NCI-H2029 (cell line): ENCODE results near the gene ARHGAP22.

ENCODE experiments used
- DNase-seq: peaks from one replicate; lab custom pipeline; 2025; lab: John Stamatoyannopoulos, UW

ARHGAP22 gene

DNA sequence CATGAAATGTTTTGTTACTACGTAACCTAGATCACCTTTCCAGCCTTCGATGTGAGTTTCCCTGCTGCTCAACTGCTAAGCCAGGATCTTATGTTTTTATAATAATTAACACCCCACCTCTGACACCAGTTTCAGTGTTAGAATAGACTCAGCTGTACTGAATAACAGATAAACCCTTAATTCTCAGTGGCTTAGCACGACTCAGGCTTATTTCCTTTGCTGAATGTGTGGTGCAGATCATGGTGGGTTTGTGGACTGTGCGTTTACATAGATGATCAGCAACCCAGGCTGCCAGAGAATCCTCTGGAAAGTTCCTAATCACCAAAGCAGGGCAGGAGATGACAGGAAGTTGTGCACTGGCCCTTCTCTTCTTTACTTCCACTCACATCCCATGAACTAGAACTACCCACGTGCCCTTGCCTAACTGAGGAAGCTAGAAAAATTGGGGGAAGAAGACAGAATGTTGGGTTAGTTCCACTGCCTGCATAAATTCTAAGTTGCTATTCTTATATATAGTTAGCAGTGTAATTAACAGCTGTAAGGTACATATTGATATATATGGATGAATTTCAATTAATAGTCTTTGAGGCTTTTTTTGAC lies 186.6 kb downstream of the ARHGAP22 start:
- DNase-seq: no peak

DNA sequence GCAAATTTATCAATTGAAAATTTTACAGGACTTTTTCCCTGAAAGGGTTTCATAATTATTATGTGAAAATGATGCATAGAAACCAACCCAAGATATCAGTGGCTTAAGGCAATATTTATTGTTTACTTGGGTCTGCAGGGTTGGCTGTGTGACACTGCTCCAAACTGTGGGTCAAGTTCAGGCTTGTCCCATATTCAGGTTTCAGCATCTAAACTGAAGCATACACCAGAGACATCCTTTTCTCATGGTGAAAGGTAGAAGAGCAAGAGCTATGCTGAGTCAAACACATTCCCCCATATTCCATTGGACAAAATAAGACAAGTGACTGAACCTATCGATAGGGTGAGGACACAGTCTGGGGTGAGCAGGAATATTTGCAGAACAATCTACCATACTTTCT lies 187.5 kb downstream of the ARHGAP22 start:
- no peak for DNase-seq

DNA sequence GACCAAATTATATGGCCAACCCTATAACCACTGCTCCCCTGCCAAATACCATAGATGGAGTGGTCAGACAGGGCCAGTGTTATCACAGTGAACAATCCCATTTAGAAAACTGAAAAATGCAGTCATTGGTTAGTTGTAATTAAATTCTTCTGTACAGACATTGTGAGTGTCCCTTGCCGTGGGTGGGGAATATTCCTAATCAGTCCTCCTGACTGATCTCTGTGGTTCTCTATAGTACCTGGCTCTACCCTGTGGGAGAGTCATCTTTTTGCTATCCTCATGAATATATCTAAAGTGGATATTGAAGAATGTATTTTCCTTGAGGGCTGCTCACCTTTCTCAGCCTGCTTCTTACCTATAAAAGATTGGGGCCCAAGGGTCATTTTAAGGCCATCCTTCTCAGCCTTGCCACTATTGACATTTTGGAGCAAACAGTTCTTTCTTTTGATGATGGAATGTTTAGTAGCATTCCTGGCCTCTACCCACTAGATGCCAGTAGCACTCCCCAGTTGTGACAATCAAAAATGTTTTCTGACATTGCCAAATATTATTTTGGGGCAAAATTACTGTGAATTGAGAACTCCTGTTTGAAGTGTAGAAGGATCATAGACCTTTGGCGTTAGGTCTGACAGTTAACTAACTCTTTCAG lies 188.2 kb downstream of the ARHGAP22 start:
- DNase-seq: no peak

DNA sequence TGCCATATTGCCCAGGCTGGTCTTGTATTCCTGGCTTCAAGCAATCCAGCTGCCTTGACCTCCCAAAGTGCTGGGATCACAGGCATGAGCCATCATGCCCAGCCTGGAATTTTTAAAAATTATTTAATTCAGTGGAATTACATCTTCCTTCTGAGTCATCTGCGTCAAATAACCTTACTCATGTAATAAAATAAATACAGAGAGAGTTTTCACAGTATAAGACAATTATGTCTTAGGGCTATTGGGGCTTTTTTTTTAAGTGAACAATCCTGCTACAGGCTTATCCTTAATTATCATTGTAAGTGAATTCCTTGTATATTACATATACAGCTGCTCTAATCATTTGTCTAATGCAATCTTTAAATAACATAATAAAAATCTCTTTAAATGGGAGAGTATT lies 190.1 kb downstream of the ARHGAP22 start:
- DNase-seq: no peak

DNA sequence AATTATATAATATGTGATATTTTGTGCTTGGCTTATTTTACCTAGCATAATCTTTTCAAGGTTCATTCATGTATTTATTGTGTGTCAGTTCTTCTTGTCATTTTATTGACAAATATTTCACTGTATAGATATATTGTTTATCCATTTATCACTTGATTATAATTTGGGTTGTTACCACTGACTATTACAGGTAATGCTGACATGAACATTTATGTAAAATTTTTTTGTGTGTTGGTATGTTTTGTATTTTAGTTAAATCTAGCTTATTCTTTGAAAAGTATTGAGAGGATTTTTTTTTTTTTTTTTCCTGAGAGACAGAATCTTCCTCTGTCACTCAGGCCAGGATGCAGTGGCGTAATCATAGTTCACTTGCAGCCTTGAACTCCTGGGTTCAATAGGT lies 190.7 kb downstream of the ARHGAP22 start:
- DNase-seq: no peak

DNA sequence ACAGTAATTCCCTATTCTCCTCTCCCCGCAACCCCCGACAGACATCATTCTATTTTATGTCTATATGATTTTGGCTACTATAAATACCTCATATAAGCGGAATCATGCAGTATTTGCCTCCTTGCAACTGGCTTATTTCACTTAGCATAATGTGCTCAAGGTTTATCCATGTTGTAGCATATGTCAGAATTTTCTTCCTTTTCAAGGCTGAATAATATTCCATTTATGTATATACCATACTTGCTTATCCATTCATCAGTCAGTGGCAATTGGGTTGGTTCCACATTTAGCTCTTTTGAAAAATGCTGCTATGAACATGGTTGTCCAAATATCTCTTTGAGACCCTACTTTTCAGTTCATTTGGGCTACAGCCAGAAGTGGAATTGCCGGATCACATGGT lies 191.9 kb downstream of the ARHGAP22 start:
- no peak for DNase-seq

DNA sequence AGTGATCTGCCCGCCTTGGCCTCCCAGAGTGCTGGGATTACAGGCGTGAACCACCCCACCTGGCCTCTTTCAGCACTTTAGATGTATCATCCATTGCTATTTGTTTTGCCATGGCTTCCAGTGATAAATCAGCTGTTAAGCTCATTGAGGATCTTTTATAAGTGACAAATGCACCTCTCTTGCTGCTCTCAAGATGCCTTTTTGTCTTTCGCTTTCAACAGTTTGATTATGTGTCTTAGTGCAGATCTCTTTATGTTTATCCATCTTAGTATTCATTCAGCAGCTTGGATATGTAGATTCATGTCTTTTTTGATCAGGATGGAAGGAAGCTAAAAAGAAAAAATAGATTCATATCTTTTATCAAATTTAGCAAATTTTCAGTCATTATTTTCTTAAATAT lies 192.8 kb downstream of the ARHGAP22 start:
- DNase-seq: no peak

DNA sequence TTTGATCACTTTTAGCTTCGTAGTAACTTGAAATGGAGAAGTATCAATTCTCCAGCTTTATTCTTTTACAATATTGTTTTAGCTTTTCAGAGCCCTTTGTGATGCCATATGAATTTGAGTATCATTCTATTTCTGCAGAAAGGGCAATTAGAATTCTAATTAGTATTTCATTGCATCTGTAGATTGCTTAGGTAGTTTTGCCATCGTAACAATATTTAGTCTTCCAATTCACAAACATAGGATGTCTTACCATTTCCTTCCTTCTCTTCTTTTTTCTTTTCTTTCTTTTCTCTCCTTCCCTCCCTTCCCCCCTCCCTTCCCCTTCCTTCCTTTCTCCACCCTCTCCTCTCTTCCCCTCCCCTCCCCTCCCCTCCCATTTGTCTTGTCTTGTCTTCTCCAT lies 193.4 kb downstream of the ARHGAP22 start:
- no peak for DNase-seq

DNA sequence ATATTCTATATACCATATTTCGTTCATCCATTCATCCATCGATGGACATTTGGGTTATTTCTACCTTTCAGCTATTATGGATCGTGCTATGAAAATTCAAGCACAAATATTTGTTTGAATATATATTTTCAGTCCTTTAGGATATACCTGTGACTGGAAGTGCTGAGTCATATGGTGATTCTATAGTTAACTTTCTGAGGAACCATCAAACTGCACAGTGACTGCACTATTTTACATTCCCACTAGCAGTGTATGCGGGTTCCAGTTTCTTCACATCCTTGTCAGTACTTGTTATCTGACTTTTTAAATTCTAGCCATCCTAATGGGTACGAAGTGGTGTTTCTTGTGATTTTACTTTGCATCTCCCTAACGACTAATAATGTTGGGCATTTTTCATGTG lies 194.4 kb downstream of the ARHGAP22 start:
- DNase-seq: no peak

DNA sequence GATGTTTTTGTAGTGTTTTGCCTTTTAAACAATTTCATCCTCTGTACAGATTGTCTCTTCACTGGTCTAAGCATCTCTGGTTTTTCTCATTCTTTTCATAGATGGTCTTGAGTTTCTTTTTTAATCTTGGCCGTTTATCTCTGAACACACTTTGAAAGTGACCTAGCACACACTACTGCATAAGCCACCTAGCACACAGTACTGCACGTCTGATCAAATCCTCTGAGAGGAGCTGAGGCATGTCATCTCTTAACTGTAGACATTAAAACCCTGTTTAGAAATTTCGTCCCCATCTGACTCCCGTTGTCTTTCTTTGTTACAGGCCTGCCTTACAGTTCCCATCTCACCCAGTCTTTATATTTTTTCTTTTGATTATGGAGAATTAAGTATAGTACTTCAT lies 198.2 kb downstream of the ARHGAP22 start:
- DNase-seq: no peak

DNA sequence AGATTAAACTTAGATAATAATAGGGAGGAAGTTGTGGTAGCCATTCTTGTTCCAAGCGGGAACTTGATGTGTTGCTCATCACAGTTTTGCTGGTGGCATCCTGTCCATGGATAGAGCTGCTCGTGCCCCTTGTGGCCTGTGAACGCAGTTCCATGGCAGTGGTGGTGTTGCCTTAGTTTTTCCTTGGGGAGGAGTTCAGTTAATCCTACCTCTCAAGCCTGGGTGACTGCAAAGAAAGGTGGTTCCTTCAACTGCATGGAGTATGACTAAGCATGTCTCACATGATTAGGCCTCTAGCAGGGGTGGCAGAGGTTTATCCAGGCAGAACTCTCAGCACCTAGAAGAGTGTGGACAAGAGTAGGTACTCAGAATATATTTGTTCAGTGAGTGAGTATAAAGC lies 198.7 kb downstream of the ARHGAP22 start:
- DNase-seq: no peak

DNA sequence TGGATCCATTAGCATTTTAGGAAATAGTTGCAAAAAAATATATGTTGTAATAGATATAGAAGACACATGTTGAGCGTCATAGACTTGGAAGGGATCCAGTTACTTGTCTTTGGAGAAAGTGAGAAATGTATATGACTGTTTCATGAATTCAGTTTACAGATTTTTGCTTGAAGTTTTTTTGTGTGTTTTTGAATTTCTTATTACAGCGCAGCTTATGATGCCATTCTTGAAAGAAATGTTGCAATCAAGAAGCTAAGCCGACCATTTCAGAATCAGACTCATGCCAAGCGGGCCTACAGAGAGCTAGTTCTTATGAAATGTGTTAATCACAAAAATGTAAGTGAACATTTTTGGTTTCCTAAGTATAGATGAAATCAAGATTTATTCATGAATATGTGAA lies 200.2 kb downstream of the ARHGAP22 start:
- no peak for DNase-seq

DNA sequence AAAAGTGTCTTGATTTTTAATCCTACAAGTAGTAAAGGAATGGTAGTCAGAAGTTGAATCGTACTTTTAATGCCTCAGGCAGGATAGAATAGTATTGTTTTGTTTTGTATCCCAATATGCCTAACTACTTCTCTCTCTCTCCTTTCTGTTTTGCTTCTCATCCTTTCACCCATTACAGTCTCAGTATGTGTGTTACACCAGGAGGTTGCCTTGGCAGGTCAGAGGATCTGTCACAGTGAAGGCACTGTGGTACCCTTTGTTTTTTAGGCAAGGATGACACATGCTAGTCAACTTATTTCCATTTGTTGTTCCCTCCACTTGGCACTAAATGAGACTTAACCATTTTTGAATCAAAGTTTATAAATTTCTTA lies 204.0 kb downstream of the ARHGAP22 start:
- DNase-seq: no peak

DNA sequence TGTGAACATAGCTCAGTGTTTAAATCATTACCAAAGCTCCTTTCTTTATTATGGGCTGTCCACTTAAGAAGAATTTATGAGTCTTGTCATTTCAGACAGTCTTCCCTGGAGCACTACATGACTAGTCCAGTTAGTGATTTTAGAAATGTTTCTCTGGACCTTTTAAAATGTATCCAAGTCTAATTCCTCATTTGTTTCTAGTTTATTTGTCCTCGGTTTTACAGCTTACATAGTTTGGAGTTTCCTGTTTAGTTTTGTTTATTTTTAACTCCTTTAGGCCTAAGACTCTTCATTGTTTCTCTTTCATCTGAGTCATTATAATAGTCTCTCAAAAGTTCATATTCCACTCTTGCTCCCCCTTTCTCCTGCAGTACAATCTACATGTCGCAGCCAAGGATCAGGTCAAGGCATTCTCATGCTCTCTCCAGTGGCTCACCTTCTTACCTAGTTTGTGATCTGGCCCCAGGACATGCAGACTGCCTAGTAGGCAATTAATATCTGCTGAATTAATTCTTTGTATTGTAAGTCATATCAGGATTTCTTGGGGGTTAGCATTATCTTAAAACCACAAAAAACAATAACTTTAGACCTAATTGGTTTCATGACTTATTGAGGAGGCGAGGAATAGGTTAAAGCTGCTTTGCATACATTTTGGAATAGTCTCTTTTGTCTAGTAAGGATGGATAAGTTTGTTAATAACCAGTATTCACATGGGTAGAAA lies 204.6 kb downstream of the ARHGAP22 start:
- no peak for DNase-seq

DNA sequence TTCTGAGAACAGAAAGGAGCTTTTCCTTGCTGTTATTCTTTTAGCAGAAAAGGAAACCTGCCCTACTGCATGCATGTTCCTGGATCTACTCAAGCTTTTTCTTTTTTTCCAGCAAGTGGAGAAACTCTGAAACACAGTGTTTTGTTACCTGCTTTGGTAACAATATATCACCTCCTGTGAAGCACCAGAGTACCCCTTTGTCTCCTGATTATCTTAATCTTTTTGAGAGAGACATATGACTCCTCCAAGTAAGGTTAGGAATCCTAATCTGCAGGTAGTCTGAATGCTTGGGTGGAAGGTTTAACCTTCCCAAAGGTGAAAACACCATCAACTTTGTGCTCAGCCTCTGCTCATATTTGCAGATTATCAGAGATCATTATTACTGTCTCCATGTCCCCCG lies 205.3 kb downstream of the ARHGAP22 start:
- no peak for DNase-seq

DNA sequence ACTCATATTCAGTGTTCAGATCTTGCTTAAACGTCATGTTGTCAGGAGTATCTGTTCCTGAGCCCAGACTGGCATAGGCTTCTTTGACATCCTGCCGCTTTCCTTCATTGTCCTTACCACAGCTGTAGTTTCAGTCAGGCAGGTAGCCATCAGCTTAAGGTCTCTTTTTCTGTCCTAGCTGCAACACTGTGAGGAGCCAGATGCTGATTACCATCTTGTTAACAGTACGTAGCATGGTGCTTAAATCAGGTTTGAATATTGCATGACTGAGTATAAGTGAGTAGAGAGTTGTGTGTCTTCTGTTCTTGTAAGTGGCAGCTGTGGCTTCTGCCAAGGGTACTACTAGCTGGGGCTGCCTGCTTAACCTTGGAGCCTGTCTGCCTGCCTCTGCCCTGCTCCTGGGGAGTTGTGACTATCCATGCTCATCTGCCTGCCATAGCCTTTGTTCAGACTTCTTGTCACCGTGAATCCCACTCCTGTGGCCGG lies 205.8 kb downstream of the ARHGAP22 start:
- no peak for DNase-seq

DNA sequence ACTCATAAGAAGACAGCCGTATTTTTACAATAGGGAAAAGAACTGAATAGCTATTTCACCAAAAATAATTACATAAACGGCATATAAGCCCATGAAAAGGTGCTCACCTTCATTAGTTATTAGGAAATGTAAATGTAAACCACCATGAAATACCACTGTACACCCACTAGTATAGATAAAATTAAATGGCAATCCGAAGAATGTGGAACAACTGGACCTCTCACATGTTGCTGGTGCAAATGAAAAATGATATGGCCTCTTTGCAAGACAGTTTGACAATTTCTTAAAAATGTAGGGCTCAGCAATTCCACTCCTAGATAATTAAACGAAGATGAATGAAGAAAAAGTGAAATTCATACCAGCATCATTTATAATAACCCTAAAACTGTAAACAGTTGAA lies 206.6 kb downstream of the ARHGAP22 start:
- no peak for DNase-seq
